NCI-H2107 treated with DMSO at 0.1 percent for 48 hours (cell line): ENCODE measurements around the gene PRR30.
"Not testable (repeated sequence)": the region's sequence is repeated elsewhere in the genome, so short reads cannot be mapped to it uniquely, and the experiment has no call there.

Experiments used
- DNase-seq: peaks from one replicate; lab custom pipeline; 2025; ENCODE audit not compliant: unreplicated experiment; lab: John Stamatoyannopoulos, UW

The PRR30 gene

GRCh38 chr2:27130396-27130795 is 8.8 kb downstream of the PRR30 start:
- no peak for DNase-seq

- no peak for DNase-seq
Measured at GRCh38 chr2:27128668-27129571, 10.3 kb downstream of the PRR30 start.

DNA sequence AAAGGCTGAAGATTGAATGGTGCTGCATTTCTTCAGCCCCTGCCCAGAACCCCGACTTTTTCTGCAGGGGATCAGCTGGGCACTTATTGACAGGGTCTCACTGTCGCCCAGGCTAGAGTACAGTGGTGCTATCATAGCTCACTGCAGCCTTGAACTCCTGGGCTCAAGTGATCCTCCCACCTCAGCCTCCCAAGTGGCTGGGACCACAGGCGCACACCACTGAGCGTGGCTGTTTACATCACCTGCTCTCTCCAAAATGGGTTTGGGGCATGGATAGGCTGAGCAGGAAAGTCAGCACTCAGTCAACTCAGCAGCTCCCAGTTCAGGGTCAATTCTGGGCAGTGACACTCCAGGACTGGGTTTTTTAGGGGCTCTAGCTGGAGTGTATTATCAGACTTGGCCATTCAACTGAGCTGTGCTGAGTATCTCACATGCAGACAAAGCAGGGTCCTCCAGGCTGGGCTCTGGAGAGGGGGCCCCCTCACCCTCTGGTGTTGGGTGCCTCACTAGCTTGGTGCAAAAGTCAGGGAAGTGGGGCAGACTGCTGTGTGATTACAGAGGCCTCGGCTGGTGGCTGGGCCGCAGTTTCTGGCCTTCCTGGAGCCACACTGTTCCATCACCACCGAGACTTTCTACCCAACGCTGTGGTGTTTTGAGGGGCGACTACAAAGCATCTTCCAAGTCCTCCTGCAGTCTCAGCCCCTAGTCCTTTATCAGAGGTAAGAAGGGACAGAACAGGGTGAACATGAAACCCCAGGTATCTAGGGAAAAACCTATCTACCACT is 11.1 kb downstream of the PRR30 start:
- DNase-seq, result no peak

GRCh38 chr2:27126252-27126710 is 12.9 kb downstream of the PRR30 start:
- DNase-seq, result no peak

- DNase-seq, result no peak
Measured at GRCh38 chr2:27125104-27125503, 14.1 kb downstream of the PRR30 start.

GRCh38 chr2:27123302-27124150 is 15.7 kb downstream of the PRR30 start, which contains the start of gene ABHD1:
TSS of gene ABHD1 (plus strand) at chr2:27123815. CDS start at chr2:27123949, 134 bp downstream.
- DNase-seq, result no peak

GRCh38 chr2:27122791-27123190 is 16.4 kb downstream of the PRR30 start:
- DNase-seq, result no peak

DNA sequence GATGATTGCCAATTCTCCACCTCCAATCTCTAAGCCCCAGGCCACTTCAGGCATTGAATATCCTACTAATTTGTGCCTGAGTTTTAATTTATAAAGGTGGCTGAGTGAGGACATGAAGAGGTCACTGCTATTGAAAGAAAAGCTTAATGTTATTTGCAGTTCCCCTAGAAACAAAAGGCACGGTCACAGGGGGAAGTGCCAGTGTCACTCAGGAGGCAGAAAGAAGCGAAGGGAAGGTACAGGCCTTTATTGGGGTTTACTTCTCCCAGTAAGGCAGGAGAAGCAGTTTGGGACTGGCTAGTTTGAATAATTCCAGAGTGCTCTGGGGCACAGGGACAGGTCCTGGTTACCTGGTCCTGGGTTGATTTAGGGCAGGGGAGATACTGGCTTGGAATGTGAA is 17.3 kb downstream of the PRR30 start:
- no peak for DNase-seq

DNA sequence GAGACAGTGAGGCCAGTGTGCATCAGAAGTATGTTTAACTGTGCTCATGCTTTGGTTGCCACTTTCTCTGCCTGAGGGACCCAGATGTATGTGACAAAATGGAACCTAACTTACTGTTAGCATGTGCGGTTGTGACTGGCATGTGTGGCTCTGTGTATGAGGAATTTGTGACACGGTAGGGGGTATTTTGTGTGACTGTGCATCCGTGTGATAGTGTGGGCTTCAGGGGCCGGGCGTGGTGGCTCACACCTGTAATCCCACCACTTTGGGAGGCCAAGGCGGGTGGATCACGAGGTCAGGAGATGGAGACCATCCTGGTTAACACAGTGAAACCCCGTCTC is 19.9 kb downstream of the PRR30 start:
- not testable (repeated sequence) for DNase-seq

GRCh38 chr2:27118525-27119329 is 20.5 kb downstream of the PRR30 start, which contains the start of gene CGREF1:
TSS of gene CGREF1 (minus strand) at chr2:27119128. CDS start at chr2:27104366, 14,762 bp downstream.
- no peak for DNase-seq

DNA sequence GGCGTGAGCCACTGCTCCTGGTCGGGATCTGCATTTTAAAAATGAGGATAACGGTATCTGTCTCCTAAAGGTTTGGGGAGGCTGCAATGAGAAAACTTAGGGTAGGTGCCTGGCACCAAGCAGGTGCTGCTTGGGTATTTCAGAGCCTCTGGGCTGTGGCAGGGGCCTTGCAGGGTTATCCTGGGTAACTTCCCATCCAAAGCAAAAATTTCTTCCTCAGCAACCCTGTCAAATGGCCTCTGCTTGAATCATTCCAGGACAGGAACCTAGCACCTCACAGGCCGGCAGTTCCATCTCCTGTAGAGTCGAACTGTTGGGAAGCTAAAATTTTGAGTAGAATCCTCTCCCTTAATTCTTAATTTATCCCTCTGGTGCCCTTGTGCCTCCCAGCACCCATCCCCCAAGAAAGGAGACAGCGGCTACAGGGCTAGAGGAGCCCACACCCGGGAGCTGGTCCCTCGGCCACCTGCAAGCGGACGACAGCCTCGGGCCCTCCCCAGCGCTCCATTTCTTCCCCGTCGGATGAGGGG is 21.1 kb downstream of the PRR30 start:
- DNase-seq, result no peak

DNA sequence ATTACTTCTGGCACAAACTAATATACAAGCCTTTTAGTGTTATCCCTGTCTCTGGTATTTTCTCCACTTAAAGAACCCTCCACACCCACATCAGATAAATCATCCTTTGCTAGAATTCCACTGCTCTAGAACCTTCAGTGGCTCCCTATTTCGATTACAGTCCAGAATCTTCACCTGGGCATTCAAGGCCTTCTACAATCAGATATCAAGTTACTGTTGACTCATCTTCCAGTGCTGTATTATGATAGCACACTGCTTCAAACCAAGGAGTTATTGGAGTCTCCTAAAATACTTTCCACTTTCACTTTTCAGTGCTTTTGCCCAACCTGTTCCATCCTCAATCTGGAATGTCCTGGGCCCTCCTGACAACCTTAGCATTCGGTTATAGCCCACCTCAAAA is 23.7 kb downstream of the PRR30 start:
- DNase-seq, result no peak

GRCh38 chr2:27111392-27112078 is 27.7 kb downstream of the PRR30 start:
- not testable (repeated sequence) for DNase-seq

GRCh38 chr2:27110603-27111352 is 28.4 kb downstream of the PRR30 start:
- not testable (repeated sequence) for DNase-seq

DNA sequence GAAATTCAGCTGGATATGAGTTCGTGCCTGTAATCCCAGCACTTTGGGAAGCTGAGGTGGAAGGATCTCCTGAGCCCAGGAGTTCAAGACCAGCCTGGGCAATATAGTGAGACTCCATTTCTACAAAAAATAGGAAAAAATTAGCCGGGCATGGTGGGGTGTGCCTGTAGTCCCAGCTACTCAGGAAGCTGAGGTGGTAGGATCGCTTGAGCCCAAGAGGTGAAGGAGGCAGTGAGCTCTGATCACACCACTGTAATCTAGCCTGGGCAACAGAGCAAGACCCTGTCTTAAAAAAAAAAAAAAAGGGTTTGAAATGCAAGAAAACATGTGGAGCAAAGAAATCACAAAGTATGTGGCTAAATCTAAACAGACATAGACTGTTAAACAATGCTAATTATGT is 30.1 kb downstream of the PRR30 start:
- no peak for DNase-seq

DNA sequence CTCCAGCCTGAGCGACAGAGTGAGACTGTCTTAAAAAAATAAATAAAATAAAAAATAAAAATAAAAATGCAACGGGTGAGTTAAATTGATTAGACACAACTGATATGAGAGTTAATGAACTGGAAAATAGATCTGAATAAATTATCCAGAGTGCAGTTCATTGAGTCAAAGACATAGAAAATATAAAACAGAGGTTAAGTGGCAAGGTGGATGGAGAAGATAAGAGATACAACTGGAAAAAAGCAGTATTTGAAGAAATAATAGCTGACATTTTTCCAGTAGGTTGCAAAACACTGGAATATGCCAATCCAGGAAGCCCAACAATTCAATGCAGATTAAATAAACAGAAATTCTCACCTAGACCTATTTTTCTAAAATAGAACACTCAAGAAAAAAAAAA is 31.0 kb downstream of the PRR30 start:
- no peak for DNase-seq

- DNase-seq, result no peak
Measured at GRCh38 chr2:27105981-27106380, 33.2 kb downstream of the PRR30 start.

GRCh38 chr2:27102329-27102728 is 36.9 kb downstream of the PRR30 start:
- no peak for DNase-seq

DNA sequence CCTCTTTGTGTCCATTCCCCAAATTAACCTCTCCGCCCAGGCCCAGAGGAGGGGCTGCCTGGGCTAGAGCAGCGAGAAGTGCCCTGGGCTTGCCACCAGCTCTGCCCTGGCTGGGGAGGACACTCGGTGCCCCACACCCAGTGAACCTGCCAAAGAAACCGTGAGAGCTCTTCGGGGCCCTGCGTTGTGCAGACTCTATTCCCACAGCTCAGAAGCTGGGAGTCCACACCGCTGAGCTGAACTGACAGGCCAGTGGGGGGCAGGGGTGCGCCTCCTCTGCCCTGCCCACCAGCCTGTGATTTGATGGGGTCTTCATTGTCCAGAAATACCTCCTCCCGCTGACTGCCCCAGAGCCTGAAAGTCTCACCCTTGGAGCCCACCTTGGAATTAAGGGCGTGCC is 39.2 kb downstream of the PRR30 start:
- no peak for DNase-seq
